SK-N-SH (cell line): ENCODE results near the gene FNDC10. TPM values are rescaled to one million over a fixed set of nuclear protein-coding genes. Genes with fewer than 3 reads are reported as not detected.

ENCODE experiments used
- CTCF ChIA-PET: fragments of 300-600, 350-600 bp; formaldehyde crosslinking; extraction: SDS; loops from one replicate; lab custom pipeline; 2021; lab: Yijun Ruan, JAX
- POLR2A ChIA-PET: fragments of 350-600 bp; sonication (Branson Sonifier 250); formaldehyde crosslinking; extraction: SDS; loops from one replicate; lab custom pipeline; 2020; ENCODE audit warnings: antibody characterized with exemption, inconsistent platforms; lab: Yijun Ruan, JAX
- DNase-seq: peaks from one replicate; pipeline ENCODE4 v3.0.0; 2012
- H2AFZ ChIP-seq: fragments of 200-600 bp; sonication (generic); 2 replicates; pipeline ENCODE4 v1.8.1; 2016; ENCODE audit warnings: antibody characterized with exemption, mild to moderate bottlenecking, low read depth
- H3F3A ChIP-seq: fragments of 200-600 bp; sonication (generic); replicated peaks from 2 replicates; pipeline ENCODE3; 2016; ENCODE audit warnings: antibody characterized with exemption, mild to moderate bottlenecking; ENCODE audit not compliant: insufficient read depth
- H3K27ac ChIP-seq, 2 experiments: fragments of 200-500 bp in 1 of 2; fragments of 200-600 bp in 1 of 2; sonication (Bioruptor generic) in 1 of 2; sonication (generic), shearing (Covaris generic) in 1 of 2; 2 replicates each; pipeline versions ENCODE4 v1.5.1 to v1.6.1; 2014 to 2016; ENCODE audit warnings: low read depth in 2 of 2, inconsistent platforms in 1 of 2, low read length in 1 of 2, mild to moderate bottlenecking in 1 of 2, mixed read lengths in 1 of 2
- H3K27me3 ChIP-seq: fragments of 200-600 bp; sonication (generic), shearing (Covaris generic); 2 replicates; pipeline ENCODE4 v1.6.1; 2016; ENCODE audit warnings: mixed run types; ENCODE audit not compliant: insufficient read depth
- H3K36me3 ChIP-seq, 2 experiments: fragments of 200-500 bp in 1 of 2; fragments of 200-600 bp in 1 of 2; sonication (Bioruptor generic) in 1 of 2; sonication (generic) in 1 of 2; replicated peaks in 1 of 2; 2 replicates each; pipeline versions ENCODE3 to v1.5.1; 2014 to 2016; ENCODE audit warnings: low read length in 1 of 2, mild to moderate bottlenecking in 1 of 2; ENCODE audit not compliant: insufficient read depth in 2 of 2, control insufficient read depth in 1 of 2
- H3K4me1 ChIP-seq, 2 experiments: fragments of 200-500 bp in 1 of 2; fragments of 200-600 bp in 1 of 2; sonication (Bioruptor generic) in 1 of 2; sonication (generic), shearing (Covaris generic) in 1 of 2; 2 replicates each; pipeline versions ENCODE4 v1.5.1 to v1.6.1; 2014 to 2016; ENCODE audit warnings: low read depth in 1 of 2, low read length in 1 of 2, mixed run types in 1 of 2; ENCODE audit not compliant: insufficient read depth in 2 of 2, control insufficient read depth in 1 of 2
- H3K4me2 ChIP-seq: fragments of 200-600 bp; sonication (generic), shearing (Covaris generic); 2 replicates; pipeline ENCODE4 v1.6.1; 2017; ENCODE audit warnings: mixed run types
- H3K4me3 ChIP-seq, 2 experiments: fragments of 200-500 bp in 1 of 2; fragments of 200-600 bp in 1 of 2; sonication (Bioruptor generic) in 1 of 2; sonication (generic), shearing (Covaris generic) in 1 of 2; 2 replicates each; pipeline versions ENCODE4 v1.5.1 to v1.8.1; 2014 to 2016; ENCODE audit warnings: low read depth in 2 of 2, inconsistent platforms in 1 of 2, low read length in 1 of 2, mild to moderate bottlenecking in 1 of 2, mixed read lengths in 1 of 2, moderate library complexity in 1 of 2
- H3K79me2 ChIP-seq: fragments of 200-600 bp; sonication (generic); 2 replicates; pipeline ENCODE4 v1.8.1; 2017; ENCODE audit warnings: mild to moderate bottlenecking; ENCODE audit not compliant: insufficient read depth
- H3K9ac ChIP-seq: fragments of 200-600 bp; sonication (generic); 2 replicates; pipeline ENCODE4 v1.6.1; 2017; ENCODE audit warnings: mixed run types
- H3K9me2 ChIP-seq: fragments of 200-600 bp; sonication (generic); 2 replicates; pipeline ENCODE4 v1.6.1; 2017; ENCODE audit warnings: mixed run types
- H3K9me3 ChIP-seq: fragments of 200-600 bp; sonication (generic); 2 replicates; pipeline ENCODE4 v1.6.1; 2017; ENCODE audit warnings: mixed run types, mild to moderate bottlenecking, moderate library complexity
- H4K20me1 ChIP-seq: fragments of 200-600 bp; sonication (generic); 2 replicates; pipeline ENCODE4 v1.6.1; 2017; ENCODE audit warnings: mild to moderate bottlenecking, mixed run types; ENCODE audit not compliant: insufficient read depth
- FOXJ3 ChIP-seq: sonication (generic); formaldehyde crosslinking; IDR thresholded peaks from 2 replicates; pipeline ENCODE4 v1.5.1; 2020; ENCODE audit warnings: mild to moderate bottlenecking, missing genetic modification reagents
- FOXM1 ChIP-seq: IDR thresholded peaks from 2 replicates; pipeline ENCODE4 v1.4.0; 2012; ENCODE audit warnings: low read depth, mild to moderate bottlenecking
- GABPA ChIP-seq: IDR thresholded peaks from 2 replicates; pipeline ENCODE4 v1.4.0; 2012; ENCODE audit warnings: low read depth, mild to moderate bottlenecking
- GATA2 ChIP-seq: sonication (generic); formaldehyde crosslinking; IDR thresholded peaks from 2 replicates; pipeline ENCODE4 v1.5.0; 2020; ENCODE audit warnings: mild to moderate bottlenecking, missing genetic modification reagents
- JUND ChIP-seq: IDR thresholded peaks from 2 replicates; pipeline ENCODE4 v1.4.0; 2012
- NRF1 ChIP-seq: IDR thresholded peaks from 2 replicates; pipeline ENCODE4 v1.6.1; 2012; ENCODE audit warnings: low read depth, mild to moderate bottlenecking, low read length
- PBX3 ChIP-seq: IDR thresholded peaks from 2 replicates; pipeline ENCODE4; 2012
- TAF1 ChIP-seq: IDR thresholded peaks from 2 replicates; pipeline ENCODE4 v1.6.1; 2012; ENCODE audit warnings: low read depth, mild to moderate bottlenecking, low read length, moderate library complexity, borderline replicate concordance
- TCF12 ChIP-seq: IDR thresholded peaks from 2 replicates; pipeline ENCODE4 v1.4.0; 2012
- USF2 ChIP-seq: fragments of 150-350 bp; IDR thresholded peaks from 2 replicates; pipeline ENCODE4 v1.6.1; 2017; ENCODE audit warnings: antibody characterized with exemption, low read length, low read depth, borderline replicate concordance
- ZBTB33 ChIP-seq: IDR thresholded peaks from 2 replicates; pipeline ENCODE4 v1.4.0; 2012; ENCODE audit warnings: low read depth, borderline replicate concordance
- WGBS: methylation state at CpG from one replicate; pipeline ENCODE4 v1.1.6; 2017; ENCODE audit warnings: low lambda C conversion rate; 5-methylcytosine and 5-hydroxymethylcytosine counted together
- polyA plus RNA-seq, 3 experiments: library from polyadenylated mRNA; depleted of rRNA; stranded (reverse); fragments of >200 nt; gene quantifications; 2 replicates each; pipeline ENCODE4 v1.2.3, GENCODE V29; 2012
- TF ChIP-seq, protein P1 (sequence below): fragments of 150-350 bp; IDR thresholded peaks from 2 replicates; pipeline ENCODE4 v1.6.1; 2016; ENCODE audit warnings: mild to moderate bottlenecking, low read depth, low read length
- TF ChIP-seq, protein P2 (sequence below): IDR thresholded peaks from 2 replicates; pipeline ENCODE4 v1.4.0; 2012; ENCODE audit warnings: low read depth, borderline replicate concordance

FNDC10 gene
- polyA plus RNA-seq, 1 of the 3 experiments (the other 2 are of a cell fraction) = 6.7 TPM

DNA sequence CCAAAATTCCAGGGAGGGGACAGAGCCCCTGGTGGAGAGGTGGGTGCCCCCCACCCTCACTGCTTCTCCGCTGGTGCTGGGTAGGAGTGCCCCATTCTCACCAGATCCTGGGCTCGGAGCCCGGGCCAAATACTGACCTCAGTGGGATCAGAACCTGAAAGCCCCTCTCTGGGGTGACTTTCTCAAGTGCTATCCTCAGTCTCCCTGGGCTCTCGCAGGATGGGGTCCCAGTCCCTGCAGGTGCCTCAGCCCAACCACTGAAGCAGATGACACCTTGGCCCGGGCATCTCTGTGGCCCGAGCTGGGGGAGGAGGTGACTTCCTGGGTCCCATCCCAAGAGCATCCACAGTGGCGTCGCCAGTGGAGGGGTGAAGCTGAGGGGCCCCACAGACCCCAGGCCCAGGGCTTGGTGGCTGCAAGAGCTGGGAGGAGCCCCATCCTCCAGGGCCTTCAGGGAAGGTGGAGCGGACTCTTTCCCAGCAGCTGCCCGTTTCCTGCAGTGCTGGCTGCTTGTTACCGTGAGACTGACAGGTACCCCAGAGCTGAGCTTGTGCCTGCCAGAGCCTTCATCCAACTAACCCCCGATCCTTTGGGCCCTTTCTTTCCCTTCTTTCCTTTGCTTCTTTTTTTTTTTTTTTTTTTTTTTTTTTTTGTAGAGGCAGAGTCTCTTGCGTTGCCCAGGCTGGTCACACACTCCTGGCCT, 3.9 kb upstream of the FNDC10 start:
- Histone ChIP-seq H3K36me3 (no peaks in the 10 kb centered on the region), H4K20me1 (no peaks in the 10 kb centered on the region), H3K9me3 (no peaks in the 10 kb centered on the region), H3K4me2 (no peak overlapping the region), H3K9me2 (no peaks in the 10 kb centered on the region), H2AFZ (no peak overlapping the region), H3K79me2 (no peaks in the 10 kb centered on the region), H3K4me1 (peaks cover 0 to 15% of the 10 kb centered on the region in 2 experiments; a peak in 1 of 4 replicates), H3F3A (no peaks in the 10 kb centered on the region), H3K27ac (no peak overlapping the region), H3K4me3 (no peak overlapping the region), H3K9ac (no peak overlapping the region), H3K27me3 (no peaks in the 10 kb centered on the region)
- CTCF ChIA-PET = interaction anchor here (1.0 to 1.5 kb wide), 2 partner anchors 10 to 53 kb away, joined by 3 read pairs; no protein-coding TSS in a partner anchor
- no peak for DNase-seq
- no peak for TF ChIP-seq GABPA
- TF ChIP-seq JUND = no peak
- TF ChIP-seq NRF1 = no peak
- TF ChIP-seq, protein P1, sequence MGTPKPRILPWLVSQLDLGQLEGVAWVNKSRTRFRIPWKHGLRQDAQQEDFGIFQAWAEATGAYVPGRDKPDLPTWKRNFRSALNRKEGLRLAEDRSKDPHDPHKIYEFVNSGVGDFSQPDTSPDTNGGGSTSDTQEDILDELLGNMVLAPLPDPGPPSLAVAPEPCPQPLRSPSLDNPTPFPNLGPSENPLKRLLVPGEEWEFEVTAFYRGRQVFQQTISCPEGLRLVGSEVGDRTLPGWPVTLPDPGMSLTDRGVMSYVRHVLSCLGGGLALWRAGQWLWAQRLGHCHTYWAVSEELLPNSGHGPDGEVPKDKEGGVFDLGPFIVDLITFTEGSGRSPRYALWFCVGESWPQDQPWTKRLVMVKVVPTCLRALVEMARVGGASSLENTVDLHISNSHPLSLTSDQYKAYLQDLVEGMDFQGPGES = no peak
- no peak for TF ChIP-seq PBX3
- no peak for TF ChIP-seq ZBTB33
- no peak for TF ChIP-seq FOXM1
- TF ChIP-seq, protein P2, sequence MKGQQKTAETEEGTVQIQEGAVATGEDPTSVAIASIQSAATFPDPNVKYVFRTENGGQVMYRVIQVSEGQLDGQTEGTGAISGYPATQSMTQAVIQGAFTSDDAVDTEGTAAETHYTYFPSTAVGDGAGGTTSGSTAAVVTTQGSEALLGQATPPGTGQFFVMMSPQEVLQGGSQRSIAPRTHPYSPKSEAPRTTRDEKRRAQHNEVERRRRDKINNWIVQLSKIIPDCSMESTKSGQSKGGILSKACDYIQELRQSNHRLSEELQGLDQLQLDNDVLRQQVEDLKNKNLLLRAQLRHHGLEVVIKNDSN = no peak
- no peak for TF ChIP-seq FOXJ3 (CRISPR knock-in tag)
- no peak for TF ChIP-seq GATA2 (CRISPR knock-in tag)
- TF ChIP-seq TCF12 = no peak
- no peak for TF ChIP-seq USF2
- no peak for TF ChIP-seq TAF1
- POLR2A ChIA-PET = no interaction called here
- 82% methylated on average over 7 of the region's 13 CpGs for whole genome bisulfite sequencing
